ENCODE data around the gene RITA1. TPM values are rescaled to one million over a fixed set of nuclear protein-coding genes. Genes with fewer than 3 reads are reported as not detected.
A peak's percentile ranks its signal among the peaks of the same experiment; 100 is the strongest.

The RITA1 gene
- total and polyA plus RNA-seq, 10 of the 15 experiments (the other 5 are each of a cell fraction or from before 2014, with no cell fraction given), result 2.3 to 39.9 (median 24.8) TPM

DNA sequence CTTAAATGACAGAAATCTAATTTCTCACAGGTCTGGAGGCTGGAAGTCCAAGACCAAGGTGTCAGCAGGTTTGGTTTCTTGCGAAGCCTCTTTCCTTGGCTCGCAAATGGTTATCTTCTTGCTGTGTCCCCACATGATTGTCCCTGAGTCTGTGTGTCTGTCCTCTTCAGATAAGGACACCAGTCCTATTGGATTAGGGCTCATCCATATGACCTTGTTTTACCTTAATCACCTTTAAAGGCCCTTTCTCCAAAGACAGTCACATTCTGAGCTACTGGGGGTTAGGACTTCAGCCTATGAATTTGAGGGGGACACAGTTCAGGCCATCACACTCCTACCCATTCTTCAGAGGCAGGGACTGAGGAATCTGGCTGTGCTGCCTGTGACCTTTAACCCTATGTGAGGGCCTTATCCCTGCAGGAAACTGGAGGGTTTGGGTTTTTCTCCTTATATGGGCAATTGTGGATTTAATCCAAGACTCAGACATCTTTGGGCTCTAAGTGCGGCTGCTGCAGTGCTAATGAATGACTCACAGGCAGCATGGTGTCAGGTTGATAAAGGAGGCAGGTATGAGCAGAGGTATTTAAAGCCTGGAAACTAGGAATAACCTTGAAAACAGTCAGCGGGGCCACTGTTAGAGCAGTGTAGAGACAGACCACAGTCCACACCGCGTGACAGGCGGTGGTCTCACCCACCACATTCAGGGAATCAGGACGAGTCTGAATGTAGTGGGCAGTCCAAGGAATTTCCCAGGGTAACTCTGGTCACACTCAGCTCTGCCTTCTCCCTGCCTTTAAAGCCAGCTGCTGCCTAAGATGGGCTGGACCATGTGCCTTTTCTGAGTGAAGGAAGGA, 45.9 kb downstream of the RITA1 start:
- peak overlapping the region; percentile 97 for H3K27ac ChIP-seq (ENCODE audit: control insufficient read depth, insufficient read depth)
- peaks cover 66% of the 10 kb centered on the region for H3K4me1 ChIP-seq (ENCODE audit: control insufficient read depth, insufficient read depth, low read length)
- RAD21 ChIA-PET (ENCODE audit: unreplicated experiment), result interaction anchor here (0.6 to 6.6 kb wide), 9 partner anchors 9 to 1134 kb away, joined by 3 to 47 read pairs (median 6); partner anchors contain the start of genes DDX54 and TPCN1
- H3K36me3 ChIP-seq (ENCODE audit: control insufficient read depth in 2 of 2, insufficient read depth in 2 of 2, low read length in 1 of 2), result peaks cover 9 to 37% of the 10 kb centered on the region in 2 experiments
- intact Hi-C loops (cut with micrococcal nuclease; ENCODE audit: unreplicated experiment), result loop anchor here (2.0 kb wide), 1 partner anchor 35 kb away; no protein-coding TSS in a partner anchor
- 77% methylated on average over 8 of the region's 8 CpGs for WGBS (ENCODE audit: insufficient coverage, insufficient replicate concordance, low lambda C conversion rate, missing lambda C conversion rate)
- H4K20me1 ChIP-seq (ENCODE audit: control insufficient read depth, insufficient read depth), result no peaks in the 10 kb centered on the region
- ATAC-seq (no peak), FAIRE-seq (no peak), DNase-seq (ENCODE audit: low read depth, low spot score) (no peak)
- H3K27me3 ChIP-seq (replicated peaks in 1 of 2; ENCODE audit: control insufficient read depth in 2 of 2, insufficient read depth in 2 of 2, low read length in 1 of 2), result no peaks in the 10 kb centered on the region
- H3K79me2 ChIP-seq (ENCODE audit: control insufficient read depth, insufficient read depth, low read length), result peaks cover 8% of the 10 kb centered on the region
- POLR2A ChIA-PET, result interaction anchor here (1.0 to 7.6 kb wide), 6 partner anchors 9 to 45 kb away, joined by 3 to 74 read pairs (median 8); partner anchors contain the start of genes DDX54, RITA1 and TPCN1
- in situ Hi-C loops (cut with MboI), result no loop called here
- peak overlapping the region; percentile 7; the same call in 1 of the 2 replicates for H3K9ac ChIP-seq (ENCODE audit: control insufficient read depth, insufficient read depth, low read length)
- H3K9me3 ChIP-seq (replicated peaks; ENCODE audit: control insufficient read depth, insufficient read depth, low read length), result no peaks in the 10 kb centered on the region
- no TSS peak for BruUV-seq (replicated peaks)
- CTCF ChIA-PET, result interaction anchor here (0.8 to 3.1 kb wide), 4 partner anchors 27 to 194 kb away, joined by 3 to 10 read pairs (median 6); no protein-coding TSS in a partner anchor
- H2AFZ ChIP-seq (ENCODE audit: control insufficient read depth, low read depth, low read length), result no peak overlapping the region
- H3K4me2 ChIP-seq (ENCODE audit: control insufficient read depth, insufficient read depth), result no peak overlapping the region
- SMC1A ChIA-PET (ENCODE audit: uncharacterized antibody, unreplicated experiment), result interaction anchor here (1.6 to 15.7 kb wide), 8 partner anchors 8 to 45 kb away, joined by 4 to 237 read pairs (median 21); partner anchors contain the start of genes DDX54, RITA1 and TPCN1
- H3K4me3 ChIP-seq, result no peak overlapping the region
- no peak for TF ChIP-seq PAX5 (IDR thresholded peaks at IDR 0.05; ENCODE audit: borderline replicate concordance, low read depth, low read length)
- TF ChIP-seq NR2C1 (IDR thresholded peaks at IDR 0.05), result peak; percentile 40; the same call in 1 of the 2 replicates
- TF ChIP-seq STAT1 (conservative IDR thresholded peaks at IDR 0.05), result no peak
- no peak for TF ChIP-seq RB1 (IDR thresholded peaks at IDR 0.05; ENCODE audit: borderline replicate concordance)
- TF ChIP-seq SRF (IDR thresholded peaks at IDR 0.05; ENCODE audit: low read depth in 2 of 2, low read length in 2 of 2), result peak in 1 of 2 experiments; percentile 67; a peak in 2 of 4 replicates
- no peak for TF ChIP-seq KDM1A (IDR thresholded peaks at IDR 0.05; ENCODE audit: borderline replicate concordance)
- TF ChIP-seq EED (IDR thresholded peaks at IDR 0.05; ENCODE audit: low read depth), result peak; percentile 40
- no peak for TF ChIP-seq MXI1 (IDR thresholded peaks at IDR 0.05; ENCODE audit: low read depth, low read length)
- TF ChIP-seq RBBP5 (conservative IDR thresholded peaks at IDR 0.05), result no peak
- no peak for TF ChIP-seq TAF1 (IDR thresholded peaks at IDR 0.05; ENCODE audit: borderline replicate concordance, low read depth, low read length)
- no peak for TF ChIP-seq SIN3A (IDR thresholded peaks at IDR 0.05; ENCODE audit: low read depth, low read length)
- TF ChIP-seq NR2F1 (conservative IDR thresholded peaks at IDR 0.05), result no peak
- TF ChIP-seq IRF3 (IDR thresholded peaks at IDR 0.05), result no peak
- TF ChIP-seq ZZZ3 (IDR thresholded peaks at IDR 0.05; ENCODE audit: control insufficient read depth, insufficient read length, low read depth), result no peak
- TF ChIP-seq ZNF622 (IDR thresholded peaks at IDR 0.05), result no peak
- TF ChIP-seq RAD51 (IDR thresholded peaks at IDR 0.05), result no peak
- no peak for TF ChIP-seq ZNF592 (IDR thresholded peaks at IDR 0.05)
- TF ChIP-seq STAT3 (IDR thresholded peaks at IDR 0.05; ENCODE audit: low read depth, low read length), result no peak
- TF ChIP-seq MEF2B (IDR thresholded peaks at IDR 0.05; ENCODE audit: partially characterized antibody, poor library complexity, severe bottlenecking), result no peak
